GM13976 (cell line): ENCODE measurements around the gene PTPRM.

Source experiments
- DNase-seq: peaks from one replicate; pipeline ENCODE4 v3.0.0; 2012; ENCODE audit warnings: low spot score
- CTCF ChIP-seq: IDR thresholded peaks from 2 replicates; pipeline ENCODE4 v1.5.1; 2012; ENCODE audit warnings: borderline replicate concordance, mild to moderate bottlenecking; ENCODE audit not compliant: insufficient read depth; ENCODE audit errors: extremely low read depth, missing control alignments, control extremely low read depth
- in situ Hi-C: fragments of 300-500 bp; cut with MboI; formaldehyde crosslinking; loops from one replicate; pipeline ENCODE4 v1.12.0; 2022; ENCODE audit warnings: low sequenced_read_pairs, mixed read lengths, inconsistent platforms; ENCODE audit not compliant: unreplicated experiment

Gene PTPRM

GRCh38 chr18:8349608-8350323 is 782.6 kb downstream of the PTPRM start:
- DNase-seq: no peak
- in situ Hi-C loops: no loop called here
- no peak for TF ChIP-seq CTCF

GRCh38 chr18:8350628-8351027 is 783.5 kb downstream of the PTPRM start:
- in situ Hi-C loops: no loop called here
- no peak for TF ChIP-seq CTCF
- no peak for DNase-seq

- no peak for DNase-seq
- in situ Hi-C loops: no loop called here
- no peak for TF ChIP-seq CTCF
Measured at GRCh38 chr18:8351161-8351560, 784.0 kb downstream of the PTPRM start.

- no peak for DNase-seq
- no peak for TF ChIP-seq CTCF
Measured at GRCh38 chr18:8354304-8354703, 787.2 kb downstream of the PTPRM start.

GRCh38 chr18:8356001-8356400 is 788.9 kb downstream of the PTPRM start:
- TF ChIP-seq CTCF: no peak
- in situ Hi-C loops: no loop called here
- no peak for DNase-seq

More at GRCh38 chr18:8354304-8354703, 787.2 kb downstream of the PTPRM start:
- in situ Hi-C loops: no loop called here

GRCh38 chr18:8357320-8357719 is 790.2 kb downstream of the PTPRM start:
- no peak for TF ChIP-seq CTCF
- DNase-seq: no peak
- in situ Hi-C loops: no loop called here
